Fibroblast of skin of left biceps (primary cell): ENCODE data around the gene CYP2C19.
"Not testable (repeated sequence)": the region's sequence is repeated elsewhere in the genome, so short reads cannot be mapped to it uniquely, and the experiment has no call there.

Experiments
- DNase-seq, 2 experiments: peaks; one replicate each; pipeline ENCODE4 v3.0.0-alpha.2; 2013; ENCODE audit warnings: low read depth in 2 of 2

The CYP2C19 gene

DNA sequence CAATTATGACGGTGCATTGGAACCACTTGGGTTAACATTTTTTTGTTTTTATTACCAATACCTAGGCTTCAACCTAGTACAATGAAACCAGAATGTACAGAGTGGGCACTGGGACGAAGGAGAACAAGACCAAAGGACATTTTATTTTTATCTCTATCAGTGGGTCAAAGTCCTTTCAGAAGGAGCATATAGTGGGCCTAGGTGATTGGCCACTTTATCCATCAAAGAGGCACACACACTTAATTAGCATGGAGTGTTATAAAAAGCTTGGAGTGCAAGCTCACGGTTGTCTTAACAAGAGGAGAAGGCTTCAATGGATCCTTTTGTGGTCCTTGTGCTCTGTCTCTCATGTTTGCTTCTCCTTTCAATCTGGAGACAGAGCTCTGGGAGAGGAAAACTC, at the start of gene CYP2C19:
Gene CYP2C19 (plus strand): TSS at position 289 of the 400 bp plus-strand sequence. CDS start 25 bp downstream, at position 314.
- DNase-seq: no peak

DNA sequence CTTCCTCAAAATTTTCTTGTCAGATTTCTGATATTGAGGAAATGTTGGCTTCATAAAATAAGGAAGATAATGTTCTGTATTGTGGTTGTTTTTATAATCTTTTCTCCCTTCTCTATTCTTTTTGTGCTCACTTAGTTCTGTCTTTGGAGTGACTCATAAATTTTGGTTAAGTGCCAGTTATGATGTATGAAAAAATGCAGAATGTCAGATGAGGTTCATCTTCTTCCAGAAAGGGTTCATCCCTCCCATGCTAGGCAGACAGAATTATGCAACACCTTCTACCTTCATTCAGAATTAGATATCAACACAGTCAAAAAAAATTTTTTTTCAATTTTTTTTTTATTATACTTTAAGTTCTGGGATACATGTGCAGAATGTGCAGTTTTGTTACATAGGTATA, 36.6 kb upstream of the CYP2C19 start:
- no peak for DNase-seq

DNA sequence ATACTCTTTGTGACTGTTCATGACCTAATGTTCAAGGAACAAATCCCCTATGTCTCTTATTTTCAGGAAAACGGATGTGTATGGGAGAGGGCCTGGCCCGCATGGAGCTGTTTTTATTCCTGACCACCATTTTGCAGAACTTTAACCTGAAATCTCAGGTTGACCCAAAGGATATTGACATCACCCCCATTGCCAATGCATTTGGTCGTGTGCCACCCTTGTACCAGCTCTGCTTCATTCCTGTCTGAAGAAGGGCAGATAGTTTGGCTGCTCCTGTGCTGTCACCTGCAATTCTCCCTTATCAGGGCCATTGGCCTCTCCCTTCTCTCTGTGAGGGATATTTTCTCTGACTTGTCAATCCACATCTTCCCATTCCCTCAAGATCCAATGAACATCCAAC, 27.3 kb upstream of the CYP2C19 start:
- DNase-seq: no peak

DNA sequence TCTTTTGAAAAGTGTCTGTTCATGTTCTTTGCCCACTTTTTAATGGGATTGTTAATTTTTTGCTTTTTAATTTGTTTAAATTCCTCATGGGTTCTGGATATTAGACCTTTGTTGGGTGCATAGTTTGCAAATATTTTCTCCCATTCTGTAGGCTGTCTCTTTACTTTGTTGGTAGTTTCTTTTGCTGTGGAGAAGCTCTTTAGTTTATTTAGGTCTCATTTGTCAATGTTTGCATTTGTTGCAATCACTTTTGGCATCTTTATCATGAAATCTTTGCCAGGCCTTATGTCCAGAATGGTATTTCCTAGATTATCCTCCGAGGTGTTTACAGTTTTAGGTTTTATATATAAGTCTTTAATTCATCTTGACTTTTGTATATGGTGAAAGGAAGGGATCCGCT, 23.9 kb upstream of the CYP2C19 start:
- DNase-seq: no peak

DNA sequence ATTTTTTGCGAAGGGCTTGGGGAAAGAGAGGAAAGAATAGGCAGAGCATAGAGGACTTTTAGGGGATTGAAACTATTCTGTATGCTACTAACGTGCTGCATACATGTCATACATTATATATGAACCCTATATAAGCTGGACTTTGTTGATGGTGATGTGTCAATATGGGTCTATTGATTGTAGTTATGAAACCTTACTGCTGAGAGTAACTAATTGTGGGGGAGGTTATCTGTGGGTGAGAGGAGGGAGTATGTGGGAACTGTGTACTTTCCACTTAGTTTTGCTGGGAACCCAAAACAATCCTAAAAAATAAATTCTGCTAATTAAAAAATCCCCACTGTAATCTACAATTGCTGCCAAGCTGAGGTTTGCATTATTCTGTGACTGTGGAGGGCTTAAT, 15.3 kb upstream of the CYP2C19 start:
- no peak for DNase-seq

DNA sequence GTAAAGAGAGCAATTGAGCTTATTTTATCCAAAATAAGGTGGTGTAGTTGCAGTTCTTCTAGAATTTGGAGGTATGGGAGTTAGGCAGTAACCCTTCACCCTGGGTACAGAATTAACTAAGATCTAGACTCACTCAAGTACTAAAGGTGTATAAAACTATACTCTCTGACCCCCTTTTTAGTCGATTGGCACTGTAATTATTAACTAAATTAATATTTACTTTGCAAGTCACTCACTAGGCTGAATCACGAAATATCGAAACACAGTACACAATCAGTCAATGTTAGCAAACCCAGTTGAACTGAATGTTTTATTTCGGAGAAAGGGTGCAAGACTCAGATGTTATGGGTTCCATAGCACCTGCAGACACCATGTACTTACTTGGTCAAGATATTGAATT, 14.6 kb upstream of the CYP2C19 start:
- no peak for DNase-seq

DNA sequence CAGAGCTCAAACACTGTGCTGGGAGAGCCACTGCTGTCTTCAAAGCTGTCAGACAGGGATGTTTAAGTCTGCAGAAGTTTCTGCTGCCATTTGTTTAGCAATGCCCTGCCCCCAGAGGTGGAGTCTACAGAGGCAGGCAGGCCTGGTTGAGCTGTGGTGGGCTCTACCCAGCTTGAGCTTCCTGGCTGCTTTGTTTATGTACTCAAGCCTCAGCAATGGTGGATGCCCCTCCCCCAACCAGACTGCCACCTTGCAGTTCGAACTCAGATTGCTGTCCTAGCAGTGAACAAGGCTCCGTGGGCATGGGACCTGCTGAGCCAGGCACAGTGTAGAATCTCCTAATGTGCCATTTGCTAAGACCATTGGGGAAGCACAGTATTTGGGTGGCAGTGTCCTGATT, 4.6 kb upstream of the CYP2C19 start:
- DNase-seq: no peak

DNA sequence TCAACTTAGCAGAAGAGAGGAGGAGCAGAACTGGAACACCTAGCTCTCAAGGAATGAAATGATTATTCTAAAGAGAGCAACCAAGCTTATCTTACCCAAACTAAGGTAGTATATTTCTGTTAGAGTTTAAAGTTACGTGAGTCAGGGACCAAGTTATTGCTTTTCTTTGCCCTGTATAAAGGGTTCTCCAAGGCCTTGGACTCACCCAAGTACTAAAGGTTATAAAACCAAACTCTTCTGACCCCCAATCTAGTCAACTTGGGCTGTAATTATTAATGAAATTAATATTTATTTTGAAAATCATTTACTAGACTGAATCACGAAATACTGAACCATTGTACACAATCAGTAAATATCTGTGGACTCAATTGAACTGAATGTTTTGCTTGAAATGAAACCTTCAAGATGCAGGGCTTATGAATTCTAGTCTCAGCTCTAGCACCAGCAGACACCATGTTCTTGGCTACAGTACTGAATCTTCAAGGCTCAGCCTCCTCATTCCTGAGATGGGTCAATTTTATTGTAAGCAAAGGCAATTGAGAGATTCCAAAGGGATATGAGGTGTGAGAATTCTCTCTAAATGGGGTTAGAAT, 1.8 kb upstream of the CYP2C19 start:
- DNase-seq: no peak

DNA sequence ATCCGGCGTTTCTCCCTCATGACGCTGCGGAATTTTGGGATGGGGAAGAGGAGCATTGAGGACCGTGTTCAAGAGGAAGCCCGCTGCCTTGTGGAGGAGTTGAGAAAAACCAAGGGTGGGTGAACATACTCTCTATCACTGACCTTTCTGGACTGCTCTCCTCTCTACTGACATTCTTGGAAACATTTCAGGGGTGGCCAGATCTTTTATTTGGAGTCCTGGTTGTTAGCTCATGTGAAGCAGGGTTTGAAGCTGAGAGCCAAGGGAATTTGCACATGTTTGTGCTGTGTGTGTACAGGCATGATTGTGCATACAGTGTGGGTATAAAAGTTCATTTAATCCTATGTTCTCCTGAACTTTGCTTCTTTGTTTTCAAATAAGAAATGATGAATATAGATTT, 12.9 kb downstream of the CYP2C19 start:
- not testable (repeated sequence) for DNase-seq

DNA sequence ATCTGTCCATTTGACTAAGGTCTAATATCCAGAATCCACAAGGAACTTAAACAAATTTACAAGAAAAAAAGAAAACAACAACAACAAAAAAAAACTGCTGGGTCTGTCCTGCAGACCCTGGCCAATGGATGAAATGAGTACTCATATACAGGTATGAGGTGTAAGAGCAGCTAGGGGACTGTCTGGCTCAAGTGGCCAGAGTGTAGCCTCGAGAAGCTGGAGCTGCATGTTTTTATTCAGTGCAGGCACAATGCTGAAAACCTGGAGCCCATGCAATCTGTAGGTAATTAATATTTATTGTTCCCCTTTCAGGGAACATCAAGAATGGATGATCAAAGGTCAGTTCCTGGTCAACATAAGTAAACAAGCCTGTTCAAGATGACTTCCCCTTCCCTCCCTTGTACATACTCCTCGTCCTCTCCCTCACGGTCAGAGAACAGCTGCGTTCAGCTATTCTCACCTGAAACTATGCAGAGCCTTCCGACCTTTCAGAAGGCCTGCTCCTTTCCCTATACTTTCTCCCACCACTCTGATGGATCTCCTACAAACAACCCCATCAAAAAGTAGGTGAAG, 15.5 kb downstream of the CYP2C19 start:
- DNase-seq: no peak

DNA sequence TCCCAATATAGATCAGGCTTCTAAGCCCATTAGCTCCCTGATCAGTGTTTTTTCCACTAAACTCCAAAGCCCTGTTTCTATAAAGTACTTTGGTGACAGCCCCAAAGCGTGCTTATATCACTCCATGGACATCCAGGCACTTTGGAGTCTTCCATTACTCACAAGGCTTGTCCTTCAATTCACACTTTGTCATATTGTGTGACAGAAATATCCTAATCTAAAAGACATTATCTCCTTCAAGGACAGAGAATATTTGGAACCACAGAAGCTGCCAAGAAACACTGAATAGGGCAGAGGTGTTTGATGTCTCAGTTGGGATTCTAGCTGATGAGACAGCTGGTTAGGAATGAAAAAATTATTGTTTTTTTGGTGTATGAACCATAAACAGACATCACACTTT, 18.4 kb downstream of the CYP2C19 start:
- DNase-seq: no peak

DNA sequence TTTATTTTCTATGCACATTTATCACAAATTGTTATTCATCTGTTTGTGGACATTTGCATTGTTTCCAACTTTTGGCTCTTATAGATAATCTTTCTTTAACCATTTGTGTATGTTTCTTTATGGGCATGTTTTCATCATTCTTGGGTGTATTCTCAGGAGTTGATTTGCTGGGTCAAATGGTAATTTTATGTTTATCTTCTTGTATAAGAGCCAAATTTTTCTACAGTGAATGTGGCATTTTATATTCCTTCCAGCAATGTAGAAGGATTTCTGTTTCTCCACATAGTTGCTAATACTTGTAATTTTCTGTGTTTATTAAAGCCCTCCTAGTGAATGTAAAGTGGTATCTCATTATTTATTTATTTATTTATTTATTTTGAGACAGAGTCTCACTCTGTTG, 21.8 kb downstream of the CYP2C19 start:
- DNase-seq: no peak

DNA sequence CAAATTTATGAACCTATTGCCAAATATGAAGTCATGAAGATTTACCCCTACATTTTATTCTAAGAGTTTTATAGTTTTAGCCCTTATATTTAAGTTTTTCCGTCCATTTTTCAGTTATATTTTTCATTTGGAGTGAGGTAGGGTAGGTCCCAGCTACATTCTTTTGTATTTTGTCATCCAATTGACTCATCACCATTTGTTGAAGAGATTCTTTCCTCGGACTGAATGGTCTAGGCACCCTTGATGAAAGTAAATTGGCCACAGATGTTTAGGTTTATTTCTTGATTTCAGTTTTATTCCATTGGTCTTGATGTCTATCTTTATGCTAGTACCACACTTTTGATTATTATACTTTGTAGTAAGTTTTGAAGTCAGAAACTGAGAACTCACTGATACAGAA, 22.7 kb downstream of the CYP2C19 start:
- DNase-seq: no peak

DNA sequence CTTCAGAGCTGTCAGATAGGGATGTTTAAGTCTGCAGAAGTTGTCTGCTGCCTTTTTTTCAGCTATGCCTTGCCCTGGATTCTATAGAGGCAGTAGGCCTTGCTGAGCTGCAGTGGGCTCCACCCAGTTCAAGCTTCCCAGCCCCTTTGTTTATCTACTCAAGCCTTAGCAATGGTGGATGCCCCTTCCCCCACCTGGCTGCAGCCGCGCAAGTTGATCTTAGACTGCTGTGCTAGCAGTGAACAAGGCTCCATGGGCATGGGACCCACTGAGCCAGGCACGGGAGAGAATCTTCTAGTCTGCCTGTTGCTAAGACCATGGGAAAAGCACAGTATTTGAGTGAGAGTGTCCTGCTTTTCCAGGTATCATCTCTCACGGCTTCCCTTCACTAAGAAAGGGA, 38.1 kb downstream of the CYP2C19 start:
- DNase-seq: not testable (repeated sequence)

DNA sequence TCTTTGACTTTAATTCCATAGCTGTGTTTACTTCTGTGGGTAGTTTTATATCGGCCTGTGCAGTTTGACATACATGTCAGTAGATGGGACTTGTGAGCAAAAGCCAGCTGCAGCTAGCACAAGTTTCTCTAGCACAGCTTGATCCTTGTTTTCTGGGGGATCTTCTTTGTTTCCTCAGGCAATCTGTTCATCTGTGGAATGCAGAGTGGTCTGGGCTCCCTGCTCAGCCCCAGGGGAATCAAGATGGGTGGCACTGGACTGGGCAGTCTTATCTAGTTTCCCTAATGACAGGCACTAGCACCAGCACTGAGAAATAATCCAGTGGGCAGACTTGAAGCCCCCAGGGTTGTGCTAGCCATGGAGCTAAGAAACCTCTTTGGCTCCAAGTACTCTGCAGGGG, 40.8 kb downstream of the CYP2C19 start:
- DNase-seq: no peak

DNA sequence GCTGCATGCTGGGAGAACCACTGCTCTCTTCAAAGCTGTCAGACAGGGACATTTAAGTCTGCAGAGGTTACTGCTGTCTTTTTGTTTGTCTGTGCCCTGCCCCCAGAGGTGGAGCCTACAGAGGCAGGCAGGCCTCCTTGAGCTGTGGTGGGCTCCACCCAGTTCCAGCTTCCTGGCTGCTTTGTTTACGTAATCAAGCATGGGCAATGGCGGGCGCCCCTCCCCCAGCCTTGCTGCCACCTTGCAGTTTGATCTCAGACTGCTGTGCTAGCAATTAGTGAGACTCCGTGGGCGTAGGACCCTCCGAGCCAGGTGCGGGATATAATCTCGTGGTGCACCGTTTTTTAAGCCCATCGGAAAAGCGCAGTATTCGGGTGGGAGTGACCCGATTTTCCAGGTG, 67.5 kb downstream of the CYP2C19 start:
- not testable (repeated sequence) for DNase-seq

DNA sequence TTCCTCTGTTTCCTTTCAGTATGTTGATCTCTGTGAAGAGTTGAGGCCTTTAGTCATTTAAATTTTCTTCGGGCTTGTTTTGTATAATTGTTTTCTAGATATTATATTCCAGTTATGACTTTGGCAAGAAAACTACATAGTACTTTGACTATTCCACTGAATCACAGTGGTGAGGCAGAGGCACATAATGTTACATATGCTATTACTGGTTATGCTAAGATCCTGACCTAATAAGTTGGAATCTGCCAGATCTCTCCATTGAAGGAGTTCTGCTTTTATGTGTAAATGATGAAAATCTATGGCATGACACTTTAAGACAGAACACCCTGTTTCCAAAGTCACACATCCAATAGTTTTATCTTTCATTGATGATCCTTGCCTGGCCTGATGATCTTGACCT, 83.7 kb downstream of the CYP2C19 start:
- DNase-seq: no peak

DNA sequence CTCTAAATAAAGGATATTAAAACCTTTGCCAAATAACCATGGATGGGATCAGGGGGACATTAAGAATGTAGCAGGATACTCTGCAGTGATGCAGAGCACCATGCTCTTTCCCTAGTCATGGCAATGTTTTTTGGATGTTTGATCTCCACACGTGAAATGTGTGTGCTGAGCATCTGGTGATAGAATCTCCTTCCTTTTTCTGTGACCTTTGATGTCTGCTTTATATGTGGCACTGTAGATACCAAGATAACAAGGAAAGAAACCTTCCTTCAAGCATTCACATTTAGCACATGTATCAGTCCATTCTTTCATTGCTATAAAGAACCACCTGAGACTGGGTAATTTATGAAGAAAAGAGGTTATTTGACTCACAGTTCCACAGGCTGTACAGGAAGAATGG, 88.3 kb downstream of the CYP2C19 start:
- no peak for DNase-seq

DNA sequence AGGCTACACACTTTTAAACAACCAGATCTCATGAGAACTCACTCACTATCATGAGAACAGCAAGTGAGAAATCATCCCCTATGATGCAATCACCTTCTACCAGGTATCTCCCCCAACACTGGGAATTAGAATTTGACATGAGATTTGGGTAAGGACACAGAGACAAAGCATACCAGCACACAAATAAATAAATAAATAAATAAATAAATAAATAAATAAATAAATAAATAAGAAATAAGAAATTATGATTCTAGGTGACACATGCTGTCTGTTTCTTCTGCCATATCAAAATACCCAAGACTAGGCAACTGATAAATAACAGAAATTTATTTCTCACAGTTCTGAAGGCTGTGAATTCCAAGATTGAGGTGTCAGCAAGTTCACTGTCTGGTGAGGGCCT, 88.8 kb downstream of the CYP2C19 start:
- DNase-seq: no peak

DNA sequence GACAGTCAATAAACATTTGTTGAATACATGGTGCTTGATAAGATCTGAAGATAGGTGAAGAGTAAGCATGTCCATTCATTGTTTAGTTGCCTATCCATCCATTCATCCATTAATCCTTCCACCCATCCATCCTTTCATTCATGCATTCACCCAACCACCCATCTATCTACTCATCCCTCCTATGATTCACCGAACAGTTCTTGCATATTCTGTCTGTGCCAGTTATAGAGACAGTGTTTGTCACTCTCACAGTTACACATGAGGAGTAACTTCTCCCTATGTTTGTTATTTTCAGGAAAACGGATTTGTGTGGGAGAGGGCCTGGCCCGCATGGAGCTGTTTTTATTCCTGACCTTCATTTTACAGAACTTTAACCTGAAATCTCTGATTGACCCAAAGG, 90.0 kb downstream of the CYP2C19 start:
- no peak for DNase-seq

DNA sequence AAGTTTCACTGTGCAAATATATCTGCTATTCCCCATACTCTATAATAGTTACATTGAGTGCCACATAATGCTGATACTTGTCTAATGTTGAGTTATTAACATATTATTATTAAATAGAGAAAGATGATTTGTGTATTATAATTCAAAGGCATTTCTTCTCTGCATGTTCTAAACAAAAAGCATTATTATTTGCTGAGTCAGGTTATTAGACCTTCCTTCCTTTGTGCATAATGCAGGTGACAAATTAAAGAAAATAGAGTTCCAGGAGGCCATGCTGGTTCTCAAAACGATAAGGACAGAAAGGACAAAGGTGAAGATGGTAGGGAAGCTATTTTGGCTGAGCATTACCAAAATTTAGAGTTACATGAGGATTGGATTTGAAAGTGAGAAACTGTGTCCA, 90.6 kb downstream of the CYP2C19 start:
- DNase-seq: no peak

DNA sequence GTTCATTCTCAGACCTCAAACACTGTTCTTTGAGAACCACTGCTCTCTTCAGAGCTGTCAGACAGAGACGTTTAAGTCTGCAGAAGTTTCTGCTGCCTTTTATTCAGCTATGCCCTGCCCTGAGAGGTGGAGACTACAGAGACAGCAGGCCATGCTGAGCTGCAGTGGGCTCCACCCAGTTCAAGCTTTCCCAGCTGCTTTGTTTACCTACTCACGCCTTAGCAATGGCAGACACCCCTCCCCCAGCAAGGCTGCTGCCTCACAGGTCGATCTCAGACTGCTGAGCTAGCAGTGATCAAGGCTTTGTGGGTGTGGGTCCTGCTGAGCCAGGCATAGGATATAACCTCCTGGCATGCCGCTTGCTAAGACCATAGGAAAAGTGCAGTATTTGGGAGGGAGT, 95.5 kb downstream of the CYP2C19 start:
- DNase-seq: no peak

DNA sequence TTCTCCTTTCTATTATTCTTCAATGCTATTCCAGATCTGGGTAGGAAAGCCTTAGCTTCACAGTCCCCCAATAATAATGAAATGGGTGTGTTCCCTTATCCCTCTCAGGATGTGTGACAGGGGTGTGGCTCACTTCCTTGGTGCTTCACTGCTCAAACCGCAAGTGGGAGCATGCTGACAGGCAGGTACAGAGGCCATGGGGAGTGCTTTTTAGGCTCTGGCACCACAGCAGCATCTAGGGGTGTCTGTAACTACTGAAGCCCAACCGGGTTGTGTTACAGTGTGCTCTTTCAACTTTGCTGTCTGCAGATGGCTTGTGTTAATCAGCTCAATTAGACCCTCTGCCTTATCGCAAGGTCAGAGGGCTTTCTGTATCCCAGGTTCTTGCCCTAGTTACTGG, 96.6 kb downstream of the CYP2C19 start:
- DNase-seq: no peak

DNA sequence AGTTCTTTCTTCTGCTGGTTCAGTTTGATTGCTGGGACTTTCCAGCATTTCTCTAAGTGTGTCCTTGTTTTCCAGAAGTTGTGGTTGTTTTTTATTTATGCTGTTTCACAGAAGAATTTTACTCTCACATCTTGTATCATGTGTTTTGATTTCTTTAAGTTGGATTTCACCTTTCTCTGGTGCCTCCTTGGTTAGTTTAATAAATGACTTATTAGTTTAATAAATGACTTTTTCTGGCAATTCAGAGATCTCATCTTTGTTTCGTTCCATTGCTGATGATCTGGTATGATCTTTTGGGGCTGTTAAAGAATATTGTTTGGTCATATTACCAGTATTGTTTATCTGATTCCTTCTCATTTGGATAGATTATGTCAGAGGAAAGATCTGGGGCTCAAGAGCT, 116.2 kb downstream of the CYP2C19 start:
- DNase-seq: no peak
